Osteoblast (primary cell): Measurements from ENCODE around the gene ASCC3. TPM values are rescaled to one million over a fixed set of nuclear protein-coding genes. Genes with fewer than 3 reads are reported as not detected.
A peak's percentile ranks its signal among the peaks of the same experiment; 100 is the strongest.

Source experiments
- DNase-seq: peaks from one replicate; pipeline ENCODE4 v3.0.0; 2011; ENCODE audit warnings: low spot score, mixed read lengths; ENCODE audit not compliant: insufficient read length; ENCODE audit errors: missing footprints
- H2AFZ ChIP-seq: 2 replicates; pipeline ENCODE4 v1.6.0; 2011; ENCODE audit warnings: mild to moderate bottlenecking, low read length
- H3K27ac ChIP-seq: 2 replicates; pipeline ENCODE4 v1.5.1; 2011; ENCODE audit warnings: mild to moderate bottlenecking, low read depth, low read length, moderate library complexity
- H3K27me3 ChIP-seq: 2 replicates; pipeline ENCODE4 v1.6.0; 2012; ENCODE audit warnings: mild to moderate bottlenecking, control low read depth, inconsistent platforms, low read length, moderate library complexity; ENCODE audit not compliant: insufficient read depth
- H3K36me3 ChIP-seq: 2 replicates; pipeline ENCODE4 v1.5.1; 2011; ENCODE audit warnings: mild to moderate bottlenecking, low read length, control low read depth, moderate library complexity; ENCODE audit not compliant: insufficient read depth
- H3K4me1 ChIP-seq: 2 replicates; pipeline ENCODE4 v1.5.1; 2011; ENCODE audit warnings: mild to moderate bottlenecking, low read length, control low read depth, moderate library complexity; ENCODE audit not compliant: insufficient read depth
- H3K4me2 ChIP-seq: 2 replicates; pipeline ENCODE4 v1.6.0; 2011; ENCODE audit warnings: mild to moderate bottlenecking, low read length; ENCODE audit not compliant: insufficient read depth
- H3K4me3 ChIP-seq: fragments of 200-600 bp; sonication (generic); 3 replicates; pipeline ENCODE4 v1.5.1; 2012; ENCODE audit warnings: mild to moderate bottlenecking, low read length, inconsistent platforms; ENCODE audit not compliant: insufficient read depth
- H3K79me2 ChIP-seq: 2 replicates; pipeline ENCODE4 v1.6.0; 2012; ENCODE audit warnings: mild to moderate bottlenecking, low read length, control low read depth, inconsistent platforms; ENCODE audit not compliant: insufficient read depth
- H3K9me3 ChIP-seq: 2 replicates; pipeline ENCODE4 v1.5.1; 2011; ENCODE audit warnings: low read depth, low read length, control low read depth
- H4K20me1 ChIP-seq: 2 replicates; pipeline ENCODE4 v1.6.0; 2012; ENCODE audit warnings: mild to moderate bottlenecking, low read length, control low read depth; ENCODE audit not compliant: insufficient read depth
- total RNA-seq: library from RNA; depleted of rRNA; stranded (reverse); fragments of >200 nt; gene quantifications from 2 replicates; pipeline ENCODE4 v1.2.3, GENCODE V29; 2012
- TF ChIP-seq, protein P1 (sequence below): IDR thresholded peaks from 2 replicates; pipeline ENCODE4 v1.5.1; 2011; ENCODE audit warnings: mild to moderate bottlenecking, low read depth, low read length, moderate library complexity; ENCODE audit errors: extremely low read depth

The ASCC3 gene
- total RNA-seq, 1 donor = 68.8 TPM

DNA sequence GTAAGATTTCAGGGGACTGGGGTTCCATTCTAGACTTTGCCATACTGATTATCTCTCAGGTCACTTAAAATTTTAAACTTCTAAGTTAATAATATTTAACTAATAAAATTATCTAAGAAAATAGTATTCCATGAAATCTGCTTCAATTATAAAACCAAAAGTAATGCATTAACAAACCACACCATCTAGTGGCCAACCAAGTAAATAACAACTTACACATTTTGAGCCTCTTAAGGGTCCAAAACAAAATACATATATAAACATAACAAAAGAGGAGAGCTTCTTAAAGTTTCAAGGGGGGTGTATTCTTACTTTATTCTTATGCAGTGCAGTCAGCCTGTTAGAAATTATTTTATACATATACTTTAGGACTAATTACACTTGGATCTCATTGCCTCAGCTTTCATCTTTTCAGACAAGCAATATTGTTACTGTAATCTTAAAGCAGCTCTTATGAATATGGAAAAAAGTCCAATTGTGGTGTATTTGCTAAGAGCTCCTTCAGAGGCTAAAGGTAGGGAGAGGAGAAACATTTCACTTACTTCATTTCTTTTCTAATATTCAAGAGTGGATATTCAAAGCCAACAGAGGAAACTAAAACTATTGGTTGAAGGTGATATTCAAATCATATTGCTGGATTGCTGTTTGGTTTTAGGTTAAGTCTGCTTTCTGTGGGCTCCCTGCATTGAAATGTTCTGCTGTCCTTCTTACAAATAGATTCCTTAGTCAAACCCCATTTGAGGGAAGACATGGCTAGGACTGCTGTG, 216.7 kb downstream of the ASCC3 start:
- H3K27ac ChIP-seq = no peak overlapping the region

DNA sequence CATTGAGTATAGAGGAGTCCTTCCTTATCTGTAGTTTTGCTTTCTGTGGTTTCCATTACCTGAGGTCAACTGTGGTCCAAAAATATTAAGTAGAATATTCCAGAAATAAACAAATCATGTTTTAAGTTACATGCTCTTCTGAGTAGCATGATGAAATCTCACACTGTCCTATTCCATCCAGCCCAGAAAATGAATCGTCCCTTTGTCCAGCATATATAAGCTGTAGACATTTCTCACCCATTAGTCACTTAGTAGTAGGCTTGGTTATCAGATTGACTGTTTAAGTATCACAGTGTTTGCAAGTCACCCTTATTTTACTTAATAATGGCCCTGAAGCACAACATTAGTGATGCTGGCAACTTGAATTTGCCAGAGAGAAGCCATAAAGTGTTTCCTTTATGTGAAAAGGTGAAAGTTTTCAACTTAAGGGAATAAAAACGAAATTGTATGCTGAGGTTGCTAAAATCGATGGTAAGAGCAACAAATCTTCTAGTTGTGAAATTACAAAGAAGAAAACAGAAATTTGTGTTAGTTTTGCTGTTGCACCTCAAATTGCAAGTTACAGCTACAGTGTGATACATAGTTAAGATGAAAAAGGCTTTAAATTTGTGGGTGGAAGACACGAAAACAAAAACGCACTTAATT, 217.8 kb downstream of the ASCC3 start:
- Histone ChIP-seq H3K4me2 (peak overlapping the region; percentile 39), H3K36me3 (no peaks in the 10 kb centered on the region), H4K20me1 (no peaks in the 10 kb centered on the region), H3K27ac (peak overlapping the region; percentile 42), H3K4me1 (peaks cover 12% of the 10 kb centered on the region), H3K4me3 (no peak overlapping the region), H2AFZ (peak overlapping the region; percentile 42), H3K27me3 (no peaks in the 10 kb centered on the region), H3K79me2 (no peaks in the 10 kb centered on the region), H3K9me3 (no peaks in the 10 kb centered on the region)
- no peak for DNase-seq
- TF ChIP-seq, protein P1, sequence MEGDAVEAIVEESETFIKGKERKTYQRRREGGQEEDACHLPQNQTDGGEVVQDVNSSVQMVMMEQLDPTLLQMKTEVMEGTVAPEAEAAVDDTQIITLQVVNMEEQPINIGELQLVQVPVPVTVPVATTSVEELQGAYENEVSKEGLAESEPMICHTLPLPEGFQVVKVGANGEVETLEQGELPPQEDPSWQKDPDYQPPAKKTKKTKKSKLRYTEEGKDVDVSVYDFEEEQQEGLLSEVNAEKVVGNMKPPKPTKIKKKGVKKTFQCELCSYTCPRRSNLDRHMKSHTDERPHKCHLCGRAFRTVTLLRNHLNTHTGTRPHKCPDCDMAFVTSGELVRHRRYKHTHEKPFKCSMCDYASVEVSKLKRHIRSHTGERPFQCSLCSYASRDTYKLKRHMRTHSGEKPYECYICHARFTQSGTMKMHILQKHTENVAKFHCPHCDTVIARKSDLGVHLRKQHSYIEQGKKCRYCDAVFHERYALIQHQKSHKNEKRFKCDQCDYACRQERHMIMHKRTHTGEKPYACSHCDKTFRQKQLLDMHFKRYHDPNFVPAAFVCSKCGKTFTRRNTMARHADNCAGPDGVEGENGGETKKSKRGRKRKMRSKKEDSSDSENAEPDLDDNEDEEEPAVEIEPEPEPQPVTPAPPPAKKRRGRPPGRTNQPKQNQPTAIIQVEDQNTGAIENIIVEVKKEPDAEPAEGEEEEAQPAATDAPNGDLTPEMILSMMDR = no peak

More for the DNA sequence above, 216.7 kb downstream of the ASCC3 start:
- H3K4me2 ChIP-seq = no peak overlapping the region
- no peaks in the 10 kb centered on the region for H4K20me1 ChIP-seq
- H3K4me1 ChIP-seq = peaks cover 12% of the 10 kb centered on the region
- DNase-seq = no peak
- no peaks in the 10 kb centered on the region for H3K79me2 ChIP-seq
- no peaks in the 10 kb centered on the region for H3K27me3 ChIP-seq
- no peak overlapping the region for H2AFZ ChIP-seq
- TF ChIP-seq, protein P1 = peak; percentile 67
- no peaks in the 10 kb centered on the region for H3K36me3 ChIP-seq
- H3K9me3 ChIP-seq = no peaks in the 10 kb centered on the region
- no peak overlapping the region for H3K4me3 ChIP-seq

DNA sequence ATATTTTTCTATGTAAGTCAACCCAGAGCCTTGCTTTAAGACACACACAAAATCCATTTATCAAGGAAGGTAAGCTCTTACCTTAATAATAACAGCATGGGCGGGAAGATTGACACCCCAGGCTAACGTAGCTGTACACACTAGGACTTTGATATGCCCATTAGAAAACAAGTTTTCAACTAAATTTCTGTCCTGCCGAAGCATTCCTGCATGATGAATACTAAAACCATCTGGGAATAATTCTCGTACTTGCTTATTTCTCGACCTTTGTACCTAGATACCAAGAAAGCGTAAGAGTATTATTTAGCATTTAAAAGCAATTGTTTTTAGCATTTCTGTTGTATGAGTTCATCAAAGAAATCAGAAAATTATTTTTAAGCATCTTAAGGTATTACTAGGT, 218.9 kb downstream of the ASCC3 start:
- H3K9me3 ChIP-seq = no peaks in the 10 kb centered on the region
- H3K27ac ChIP-seq = no peak overlapping the region
- H3K4me3 ChIP-seq = no peak overlapping the region
- H4K20me1 ChIP-seq = no peaks in the 10 kb centered on the region
- peaks cover 12% of the 10 kb centered on the region for H3K4me1 ChIP-seq
- H3K4me2 ChIP-seq = no peak overlapping the region
- no peak overlapping the region for H2AFZ ChIP-seq
- TF ChIP-seq, protein P1 = no peak
- no peaks in the 10 kb centered on the region for H3K79me2 ChIP-seq
- DNase-seq = no peak
- H3K36me3 ChIP-seq = no peaks in the 10 kb centered on the region
- no peaks in the 10 kb centered on the region for H3K27me3 ChIP-seq

DNA sequence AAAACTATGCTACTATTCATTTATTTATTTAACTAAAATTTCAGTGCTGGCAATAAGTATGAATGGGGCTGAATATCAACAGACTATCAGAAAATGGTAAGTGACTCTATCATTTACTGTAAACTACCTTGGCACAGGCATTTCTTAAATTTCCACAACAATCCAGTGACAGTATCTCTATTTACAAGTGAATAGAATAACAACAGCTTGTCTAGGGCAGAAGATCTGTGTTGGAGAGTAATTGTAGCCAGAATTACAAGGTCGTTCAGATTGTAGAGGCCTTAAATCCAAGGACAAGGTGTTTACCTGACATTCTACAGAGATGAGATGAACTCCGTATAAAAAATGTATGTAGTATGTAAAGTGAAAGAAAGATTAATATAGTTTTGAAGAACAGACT, 222.6 kb downstream of the ASCC3 start:
- H3K9me3 ChIP-seq = no peaks in the 10 kb centered on the region
- H3K27ac ChIP-seq = no peak overlapping the region
- TF ChIP-seq, protein P1 = no peak
- no peaks in the 10 kb centered on the region for H3K36me3 ChIP-seq
- no peak overlapping the region for H3K4me2 ChIP-seq
- no peak overlapping the region for H3K4me3 ChIP-seq
- DNase-seq = no peak
- no peaks in the 10 kb centered on the region for H3K79me2 ChIP-seq
- peaks cover 8% of the 10 kb centered on the region for H3K4me1 ChIP-seq
- no peaks in the 10 kb centered on the region for H4K20me1 ChIP-seq
- no peak overlapping the region for H2AFZ ChIP-seq
- no peaks in the 10 kb centered on the region for H3K27me3 ChIP-seq
